ENCODE measurements around the gene ASTN2. TPM values are rescaled to one million over a fixed set of nuclear protein-coding genes. Genes with fewer than 3 reads are reported as not detected.

The ASTN2 gene
- total and polyA plus RNA-seq, 2 donors (not counting 3 experiments of a cell fraction or from before 2014, with no cell fraction given), result 1.0 to 1.9 TPM

DNA sequence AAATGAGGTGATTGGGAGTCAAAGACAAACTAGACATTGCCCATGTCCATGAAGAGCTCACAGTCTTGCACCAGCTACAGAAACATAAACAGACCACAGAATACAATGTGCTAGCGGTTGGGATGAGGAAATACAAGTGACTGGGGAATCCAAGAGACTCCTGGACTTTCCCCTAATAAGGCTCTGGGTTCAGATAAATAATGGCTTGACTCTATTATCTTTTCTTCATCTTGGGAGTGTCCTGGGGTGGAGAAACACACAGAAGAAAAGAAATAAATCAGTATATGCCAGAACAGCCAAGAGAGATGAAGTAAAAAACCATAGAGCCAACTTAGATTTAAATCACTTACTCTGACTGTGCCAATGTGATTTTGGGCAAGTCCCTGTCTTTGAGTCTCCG lies 1033.5 kb downstream of the ASTN2 start:
- dilution Hi-C loops (cut with MboI; ENCODE audit: extremely low pct_ligation_motif_present, low sequenced_read_pairs) (no loop called here), intact Hi-C loops (cut with micrococcal nuclease) (no loop called here)
- FAIRE-seq, result no peak
- Histone ChIP-seq H4K20me1 (replicated peaks; ENCODE audit: control insufficient read depth, extremely low read depth, insufficient read depth, low read length) (no peaks in the 10 kb centered on the region), H3K4me3 (replicated peaks in 1 of 3; ENCODE audit: insufficient read depth in 1 of 3, low read depth in 1 of 3, low read length in 3 of 3) (no peak overlapping the region), H3K4me1 (ENCODE audit: control insufficient read depth, extremely low read depth, insufficient read depth, low read length) (no peaks in the 10 kb centered on the region), H3K27me3 (ENCODE audit: control insufficient read depth in 2 of 2, insufficient read depth in 2 of 2, low read length in 2 of 2) (no peaks in the 10 kb centered on the region), H3K4me2 (ENCODE audit: insufficient read depth, low read length) (no peak overlapping the region), H3K36me3 (ENCODE audit: control insufficient read depth in 2 of 2, extremely low read depth in 1 of 2, insufficient read depth in 2 of 2, low read length in 2 of 2) (no peaks in the 10 kb centered on the region), H3K9me1 (replicated peaks; ENCODE audit: control insufficient read depth, extremely low read depth, insufficient read depth, low read length) (no peaks in the 10 kb centered on the region), H3K9me3 (replicated peaks; ENCODE audit: control insufficient read depth, insufficient read depth, low read length) (no peaks in the 10 kb centered on the region), H3K9ac (replicated peaks; ENCODE audit: extremely low read depth, insufficient read depth, low read length) (no peak overlapping the region), H3K79me2 (ENCODE audit: control insufficient read depth, insufficient read depth, low read length) (no peaks in the 10 kb centered on the region), H3K27ac (ENCODE audit: insufficient read depth, low read depth, low read length) (no peak overlapping the region), H2AFZ (ENCODE audit: low read depth, low read length) (no peak overlapping the region)
- DNase-seq (ENCODE audit: low read depth, low spot score), result no peak
- no peak for TF ChIP-seq JUN (IDR thresholded peaks at IDR 0.05; ENCODE audit: borderline replicate concordance, insufficient read depth, insufficient read length, low read depth)
- TF ChIP-seq, protein P1, sequence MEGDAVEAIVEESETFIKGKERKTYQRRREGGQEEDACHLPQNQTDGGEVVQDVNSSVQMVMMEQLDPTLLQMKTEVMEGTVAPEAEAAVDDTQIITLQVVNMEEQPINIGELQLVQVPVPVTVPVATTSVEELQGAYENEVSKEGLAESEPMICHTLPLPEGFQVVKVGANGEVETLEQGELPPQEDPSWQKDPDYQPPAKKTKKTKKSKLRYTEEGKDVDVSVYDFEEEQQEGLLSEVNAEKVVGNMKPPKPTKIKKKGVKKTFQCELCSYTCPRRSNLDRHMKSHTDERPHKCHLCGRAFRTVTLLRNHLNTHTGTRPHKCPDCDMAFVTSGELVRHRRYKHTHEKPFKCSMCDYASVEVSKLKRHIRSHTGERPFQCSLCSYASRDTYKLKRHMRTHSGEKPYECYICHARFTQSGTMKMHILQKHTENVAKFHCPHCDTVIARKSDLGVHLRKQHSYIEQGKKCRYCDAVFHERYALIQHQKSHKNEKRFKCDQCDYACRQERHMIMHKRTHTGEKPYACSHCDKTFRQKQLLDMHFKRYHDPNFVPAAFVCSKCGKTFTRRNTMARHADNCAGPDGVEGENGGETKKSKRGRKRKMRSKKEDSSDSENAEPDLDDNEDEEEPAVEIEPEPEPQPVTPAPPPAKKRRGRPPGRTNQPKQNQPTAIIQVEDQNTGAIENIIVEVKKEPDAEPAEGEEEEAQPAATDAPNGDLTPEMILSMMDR (IDR thresholded peaks at IDR 0.05; ENCODE audit: extremely low read depth in 1 of 2, insufficient read depth in 1 of 2, low read depth in 1 of 2, low read length in 2 of 2), result no peak
- TF ChIP-seq POLR2A (IDR thresholded peaks at IDR 0.05; ENCODE audit: low read depth, low read length), result no peak
- no peak for TF ChIP-seq FOS (IDR thresholded peaks at IDR 0.05; ENCODE audit: borderline replicate concordance, insufficient read depth, low read length)
- no peak for TF ChIP-seq GATA2 (IDR thresholded peaks at IDR 0.05; ENCODE audit: insufficient read depth, insufficient read length, low read depth, low read length)
- no peak for TF ChIP-seq POLR2AphosphoS5 (IDR thresholded peaks at IDR 0.05; ENCODE audit: insufficient read depth, low read depth, low read length)
- no peak for TF ChIP-seq MAX (IDR thresholded peaks at IDR 0.05; ENCODE audit: insufficient read depth, insufficient read length)
- no peak for TF ChIP-seq MYC (IDR thresholded peaks at IDR 0.05; ENCODE audit: low read depth, low read length)
- no peak for TF ChIP-seq EZH2 (IDR thresholded peaks at IDR 0.05; ENCODE audit: borderline replicate concordance, low read depth, low read length, severe bottlenecking)
- BruUV-seq (replicated peaks), result no TSS peak
- POLR2A ChIA-PET, result no interaction called here
- CTCF ChIA-PET, result no interaction called here

All from endothelial cell of umbilical vein (primary cell).